RWPE2 (cell line): ENCODE results near the gene MGARP.

Source experiments
- ATAC-seq: fragments of 200-7000 bp; cut with Tn5 transposase; 3 replicates; pipeline ENCODE4 v1.9.1; 2021; ENCODE audit warnings: low read depth
- DNase-seq: peaks from one replicate; pipeline ENCODE4 v3.0.0-alpha.2; 2020; ENCODE audit warnings: low spot score
- H3K27ac ChIP-seq: fragments of 450-650 bp; 2 replicates; pipeline ENCODE4 v1.5.1; 2017; ENCODE audit warnings: mild to moderate bottlenecking; ENCODE audit not compliant: poor library complexity, severe bottlenecking
- H3K27me3 ChIP-seq: fragments of 250-450 bp; sonication (Bioruptor Pico); 2 replicates; pipeline ENCODE4 v1.5.1; 2021; ENCODE audit warnings: mild to moderate bottlenecking, moderate library complexity; ENCODE audit not compliant: insufficient read depth, poor library complexity, severe bottlenecking
- H3K36me3 ChIP-seq: fragments of 250-450 bp; sonication (Bioruptor Pico); 2 replicates; pipeline ENCODE4 v1.5.1; 2020; ENCODE audit warnings: low read depth, mild to moderate bottlenecking, moderate library complexity
- H3K4me1 ChIP-seq: fragments of 250-450 bp; sonication (Bioruptor Pico); 2 replicates; pipeline ENCODE4 v1.5.1; 2021; ENCODE audit warnings: mild to moderate bottlenecking, moderate library complexity; ENCODE audit not compliant: insufficient read depth, poor library complexity, severe bottlenecking
- H3K4me3 ChIP-seq: fragments of 250-450 bp; sonication (Bioruptor Pico); 2 replicates; pipeline ENCODE4 v1.5.1; 2021; ENCODE audit warnings: mild to moderate bottlenecking, moderate library complexity; ENCODE audit not compliant: severe bottlenecking
- H3K9me3 ChIP-seq: fragments of 250-450 bp; sonication (Bioruptor Pico); 2 replicates; pipeline ENCODE4 v1.5.1; 2021; ENCODE audit warnings: mild to moderate bottlenecking, moderate library complexity; ENCODE audit not compliant: severe bottlenecking
- CTCF ChIP-seq: fragments of 450-650 bp; IDR thresholded peaks from one replicate; pipeline ENCODE4 v1.5.1; 2017; ENCODE audit warnings: mild to moderate bottlenecking, moderate library complexity; ENCODE audit not compliant: poor library complexity, severe bottlenecking

MGARP gene

GRCh38 chr4:139295942-139296299, 15.9 kb upstream of the MGARP start:
- Histone ChIP-seq H3K27me3 (no peaks in the 10 kb centered on the region), H3K9me3 (no peaks in the 10 kb centered on the region), H3K4me3 (peak overlapping the region; percentile 72), H3K36me3 (peaks cover 39% of the 10 kb centered on the region), H3K27ac (peak overlapping the region; percentile 64), H3K4me1 (peaks cover 28% of the 10 kb centered on the region)
- DNase-seq (no peak), ATAC-seq (no peak)
- peak; percentile 76 for TF ChIP-seq CTCF

GRCh38 chr4:139295206-139295941, 15.3 kb upstream of the MGARP start:
- H3K27me3 ChIP-seq, result no peaks in the 10 kb centered on the region
- no peaks in the 10 kb centered on the region for H3K9me3 ChIP-seq
- DNase-seq (peak; percentile 90), ATAC-seq (peak; percentile 90)
- peak overlapping the region; percentile 64 for H3K27ac ChIP-seq
- peaks cover 45% of the 10 kb centered on the region for H3K36me3 ChIP-seq
- H3K4me3 ChIP-seq, result peak overlapping the region; percentile 72
- H3K4me1 ChIP-seq, result peaks cover 28% of the 10 kb centered on the region
- TF ChIP-seq CTCF, result peak; percentile 96

GRCh38 chr4:139286186-139286698, 6.2 kb upstream of the MGARP start:
- ATAC-seq, result no peak
- TF ChIP-seq CTCF, result no peak

GRCh38 chr4:139282721-139283075, 2.7 kb upstream of the MGARP start:
- H3K27ac ChIP-seq, result no peak overlapping the region
- no peaks in the 10 kb centered on the region for H3K9me3 ChIP-seq
- no peak for ATAC-seq
- H3K36me3 ChIP-seq, result no peaks in the 10 kb centered on the region
- H3K4me1 ChIP-seq, result no peaks in the 10 kb centered on the region
- no peak overlapping the region for H3K4me3 ChIP-seq
- H3K27me3 ChIP-seq, result no peaks in the 10 kb centered on the region
- no peak for DNase-seq
- TF ChIP-seq CTCF, result no peak

More at GRCh38 chr4:139286186-139286698, 6.2 kb upstream of the MGARP start:
- Histone ChIP-seq H3K27ac (no peak overlapping the region), H3K36me3 (peaks cover 30% of the 10 kb centered on the region), H3K9me3 (no peaks in the 10 kb centered on the region), H3K4me3 (no peak overlapping the region), H3K27me3 (no peaks in the 10 kb centered on the region), H3K4me1 (no peaks in the 10 kb centered on the region)
- DNase-seq, result no peak

GRCh38 chr4:139282065-139282720, 2.2 kb upstream of the MGARP start:
- no peak for DNase-seq
- no peak overlapping the region for H3K27ac ChIP-seq

More at GRCh38 chr4:139282065-139282720, 2.2 kb upstream of the MGARP start:
- Histone ChIP-seq H3K9me3 (no peaks in the 10 kb centered on the region), H3K4me3 (no peak overlapping the region), H3K27me3 (no peaks in the 10 kb centered on the region), H3K36me3 (no peaks in the 10 kb centered on the region), H3K4me1 (no peaks in the 10 kb centered on the region)
- no peak for TF ChIP-seq CTCF
- no peak for ATAC-seq
